DMS53 treated with DMSO at 0.1 percent for 48 hours (cell line): ENCODE results near the gene TNS3.

ENCODE experiments used
- DNase-seq: peaks from one replicate; lab custom pipeline; 2025; ENCODE audit not compliant: unreplicated experiment; lab: John Stamatoyannopoulos, UW

Gene TNS3

GRCh38 chr7:47474937-47475879, 106.7 kb downstream of the TNS3 start:
- DNase-seq = peak; percentile 98

DNA sequence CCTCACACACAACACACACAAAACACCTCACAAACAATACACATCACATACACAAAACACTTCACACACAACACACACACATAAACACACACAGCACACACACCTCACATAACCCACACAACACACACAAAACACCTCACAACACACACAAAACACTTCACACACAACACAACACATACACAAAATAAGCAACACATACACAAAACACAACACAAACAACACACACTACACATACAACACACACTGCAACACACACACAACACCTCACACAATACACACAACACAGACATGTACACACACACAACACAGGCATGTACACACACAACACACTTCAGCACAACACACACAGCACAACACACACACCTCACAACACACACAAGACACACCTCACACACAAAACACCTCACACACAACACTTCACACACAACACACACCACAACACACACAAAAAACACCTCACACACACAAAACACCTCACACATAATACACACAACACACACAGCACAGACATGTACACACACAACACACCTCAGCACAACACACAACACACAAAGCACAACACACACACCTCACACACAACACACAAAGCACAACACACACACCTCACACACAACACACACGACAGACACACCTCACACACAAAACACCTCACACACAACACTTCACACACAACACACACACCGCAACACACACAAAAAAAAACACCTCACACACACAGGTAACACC, 107.5 kb downstream of the TNS3 start:
- DNase-seq = no peak

DNA sequence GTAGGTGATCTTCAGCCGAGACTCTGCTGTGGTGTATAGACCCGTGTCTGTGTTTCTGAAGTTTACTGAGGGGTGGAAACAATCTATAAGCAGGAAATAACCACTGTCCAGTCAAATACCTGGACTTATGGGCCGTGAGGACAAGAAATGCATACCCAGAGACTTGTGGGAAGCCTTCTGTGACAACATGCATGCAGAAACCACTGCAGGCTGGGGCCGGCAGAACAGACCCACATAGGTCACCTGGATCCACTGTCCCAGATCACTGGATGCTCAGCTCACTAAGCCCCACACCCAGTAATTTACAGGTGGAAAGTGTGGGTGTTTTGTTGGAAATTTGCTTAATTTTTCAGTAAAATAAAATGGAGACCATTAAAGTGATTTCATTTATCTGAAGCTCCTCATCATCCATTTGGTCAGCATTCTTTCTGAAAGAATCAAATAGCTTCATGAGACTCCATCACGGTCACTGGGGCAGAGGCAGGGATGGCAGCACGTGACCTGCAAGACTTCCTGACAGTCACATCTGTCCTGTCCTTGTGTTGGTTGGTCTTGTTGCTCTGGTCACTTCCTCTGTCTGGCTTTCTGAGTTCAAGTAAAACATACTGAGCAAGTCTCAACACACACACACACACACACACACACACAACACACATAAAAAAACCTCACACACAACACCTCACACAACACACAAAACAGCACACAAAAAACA, 108.3 kb downstream of the TNS3 start:
- DNase-seq = no peak

- peak; percentile 32 for DNase-seq
Measured at GRCh38 chr7:47472444-47473157, 109.3 kb downstream of the TNS3 start.

DNA sequence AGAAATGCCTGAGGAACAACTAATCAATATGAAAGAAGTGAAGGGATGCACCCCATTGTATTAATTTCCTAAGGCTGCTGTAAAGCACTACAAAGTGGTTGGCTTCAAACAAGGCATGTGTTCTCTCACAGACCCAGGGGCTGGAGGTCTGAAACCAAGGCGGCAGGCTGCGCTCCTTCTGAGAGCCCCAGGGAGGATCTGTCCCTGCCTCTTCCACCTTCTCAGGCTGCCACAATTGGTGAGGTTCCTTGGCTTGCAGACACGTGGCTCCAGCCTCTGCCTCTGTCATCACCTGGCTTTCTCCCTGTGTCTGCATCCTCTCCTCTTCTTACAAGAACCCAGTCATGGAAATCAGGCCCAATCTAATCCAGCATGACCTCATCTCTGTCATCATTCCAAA, 110.1 kb downstream of the TNS3 start:
- no peak for DNase-seq

- DNase-seq = no peak
Measured at GRCh38 chr7:47471358-47471703, 110.6 kb downstream of the TNS3 start.

DNA sequence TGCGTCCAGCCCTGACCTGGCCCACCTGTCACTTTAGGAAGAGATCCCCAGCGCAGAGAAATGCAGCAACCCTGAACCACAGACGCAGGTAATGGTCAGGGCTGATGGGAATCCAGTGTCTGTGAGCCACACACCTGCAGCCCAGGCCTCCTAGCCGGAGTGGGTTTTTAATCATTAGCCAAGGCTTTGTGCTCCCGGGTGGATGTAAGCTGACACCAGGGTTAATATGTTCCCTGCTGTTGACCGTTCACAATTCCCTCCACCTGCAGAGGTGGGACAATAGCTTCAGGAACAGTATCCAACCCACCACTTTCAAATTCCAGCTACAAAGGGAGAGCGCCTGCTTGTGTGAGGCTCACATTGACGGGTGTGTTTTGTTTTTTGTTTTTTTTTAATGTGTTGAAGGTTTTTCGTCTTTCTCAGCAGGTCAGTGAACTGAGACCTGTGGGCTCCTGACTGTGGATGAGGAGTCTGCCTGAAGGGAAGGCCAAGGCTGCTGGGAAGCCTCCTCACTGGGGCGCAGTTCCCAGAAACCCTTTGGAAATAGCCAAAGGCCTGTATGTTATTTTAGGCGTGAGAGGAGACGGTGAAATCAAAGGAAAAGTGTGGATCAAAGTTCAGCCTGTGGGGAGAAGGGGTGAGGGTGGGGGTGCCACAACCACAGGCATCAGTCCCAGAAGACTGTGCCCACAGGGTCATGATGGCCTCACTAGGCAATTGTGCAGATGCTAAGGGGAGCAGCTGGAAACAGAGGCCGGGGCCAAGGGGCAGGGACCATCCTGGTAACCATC, 111.1 kb downstream of the TNS3 start:
- peak; percentile 99 for DNase-seq

- peak; percentile 40 for DNase-seq
Measured at GRCh38 chr7:47469846-47470245, 112.1 kb downstream of the TNS3 start.

- DNase-seq = no peak
Measured at GRCh38 chr7:47466832-47467231, 115.1 kb downstream of the TNS3 start.

- no peak for DNase-seq
Measured at GRCh38 chr7:47465191-47465590, 116.7 kb downstream of the TNS3 start.

DNA sequence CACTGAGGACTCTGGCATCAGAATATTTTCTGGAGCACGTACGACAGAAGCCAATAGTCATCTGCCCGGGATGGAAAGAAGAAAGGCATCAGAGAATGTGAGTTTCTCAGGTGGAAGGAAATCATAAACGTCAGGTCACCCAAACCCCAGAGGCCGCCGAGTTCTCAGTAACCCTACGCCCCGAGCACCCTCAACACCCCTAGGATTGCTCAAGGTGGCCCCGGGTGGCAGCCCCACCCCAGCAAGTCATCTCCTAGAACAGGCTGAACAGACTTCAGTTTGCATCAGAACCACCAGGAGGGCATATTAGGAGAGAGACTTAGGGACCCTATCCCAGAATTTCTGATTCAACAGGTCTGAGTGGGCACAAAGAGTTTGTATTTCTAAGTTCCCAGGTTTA, 117.6 kb downstream of the TNS3 start:
- no peak for DNase-seq

DNA sequence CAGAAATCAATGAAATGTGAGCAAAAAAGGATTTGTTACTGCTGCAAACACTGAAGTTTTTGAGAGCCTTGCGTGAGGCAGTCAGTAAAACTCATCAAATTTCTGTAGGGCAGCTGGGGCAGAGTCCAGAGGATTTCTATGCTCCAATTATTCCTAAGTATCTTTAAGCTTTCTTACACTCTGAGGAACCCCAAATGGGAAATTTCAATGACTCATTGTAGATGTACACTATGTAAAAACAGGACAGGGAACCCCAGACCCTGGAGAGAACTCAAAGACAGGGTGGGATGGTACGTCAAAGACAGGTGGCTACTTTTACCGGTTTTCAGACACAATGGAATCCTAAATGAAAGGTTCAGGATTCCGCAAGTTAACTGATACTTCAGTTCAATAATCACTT, 120.2 kb downstream of the TNS3 start:
- DNase-seq = no peak

GRCh38 chr7:47461161-47461560, 120.8 kb downstream of the TNS3 start:
- no peak for DNase-seq

DNA sequence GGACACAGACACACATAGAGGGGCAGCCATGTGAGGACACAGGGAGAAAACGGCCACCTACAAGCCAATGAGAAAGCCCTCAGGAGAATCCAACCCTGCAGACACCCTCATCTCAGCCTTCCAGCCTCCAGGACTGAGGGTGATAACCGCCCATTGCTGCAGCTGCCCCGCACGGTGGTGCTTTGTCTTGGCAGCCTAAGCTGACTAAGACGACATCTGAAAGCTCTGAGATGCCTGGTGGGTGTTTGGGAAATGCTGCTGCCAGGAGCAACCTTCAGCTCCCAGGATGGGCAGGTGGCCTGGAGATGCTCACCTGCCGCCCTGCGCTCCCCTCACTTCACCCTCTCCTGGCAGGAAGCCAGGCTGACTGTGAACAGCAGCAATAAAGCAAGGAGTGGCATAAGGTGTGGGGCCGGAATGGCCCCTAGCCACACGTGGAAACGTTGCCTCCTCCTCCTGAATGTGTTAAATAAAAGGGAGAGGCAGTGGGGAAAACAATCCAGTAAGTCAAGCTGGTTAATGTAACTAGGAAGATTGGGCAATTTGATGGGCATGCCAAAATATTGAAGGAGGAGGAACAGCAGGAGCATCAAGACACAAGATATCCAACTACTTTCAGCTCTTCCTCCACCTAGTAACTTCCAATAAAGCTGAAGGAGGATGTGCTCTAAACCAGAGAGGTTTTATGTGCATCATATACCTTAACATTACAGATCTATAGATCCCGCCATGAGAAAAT, 121.5 kb downstream of the TNS3 start:
- peak; percentile 82 for DNase-seq

GRCh38 chr7:47458486-47458885, 123.4 kb downstream of the TNS3 start:
- DNase-seq = no peak

GRCh38 chr7:47458057-47458456, 123.9 kb downstream of the TNS3 start:
- no peak for DNase-seq

DNA sequence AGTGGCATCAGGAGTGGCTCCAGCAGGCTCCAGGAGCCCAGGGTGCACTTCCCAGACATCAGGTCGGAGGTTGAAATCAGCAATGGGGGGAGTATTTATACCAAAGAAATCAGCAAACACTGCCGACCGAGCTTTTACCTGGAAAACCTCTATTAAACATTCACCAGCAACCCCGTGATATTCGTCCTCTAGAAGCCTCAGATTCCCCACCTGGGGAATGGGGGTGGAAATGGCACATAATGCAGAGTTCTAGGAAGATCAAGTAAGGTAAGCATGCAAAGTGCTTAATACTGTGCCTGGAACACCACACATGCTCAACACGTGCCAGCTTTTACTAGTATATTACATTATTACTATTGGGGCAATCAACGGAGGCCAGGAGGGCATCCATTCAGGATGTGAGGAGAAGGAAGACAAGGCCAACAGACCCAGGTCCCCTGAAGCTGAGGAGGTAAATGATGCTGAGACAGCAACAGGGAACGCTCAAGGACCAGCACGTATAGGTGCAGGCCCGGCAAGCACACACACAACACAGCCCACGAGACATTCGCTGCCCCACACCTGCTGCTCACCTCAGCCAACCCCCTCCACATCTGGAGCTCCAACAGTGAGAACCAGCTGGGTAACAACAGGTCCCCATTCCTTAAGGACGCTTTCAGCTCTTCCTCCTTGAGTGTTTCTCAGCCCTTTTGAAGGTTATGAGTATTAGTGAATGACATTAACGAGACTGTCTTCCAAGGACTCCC, 125.5 kb downstream of the TNS3 start:
- DNase-seq = no peak

DNA sequence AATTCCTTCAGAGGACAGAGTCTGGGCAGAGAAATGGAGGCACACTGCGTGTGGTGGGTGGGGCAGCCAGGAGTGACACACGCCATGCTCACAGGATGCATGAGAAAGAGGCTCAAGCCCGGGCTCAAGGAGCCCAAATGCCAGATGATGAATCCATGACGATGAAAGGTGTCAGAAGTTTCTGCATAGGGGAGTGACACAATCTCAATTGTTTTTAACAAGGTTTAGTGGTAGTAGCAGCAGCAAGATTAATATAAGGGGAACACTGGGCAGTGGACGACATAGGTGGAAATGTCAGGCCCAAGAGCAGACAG, 126.1 kb downstream of the TNS3 start:
- DNase-seq = no peak
